K562 (cell line): Measurements from ENCODE around the gene ASRGL1. TPM values are rescaled to one million over a fixed set of nuclear protein-coding genes. Genes with fewer than 3 reads are reported as not detected.
"Not testable (repeated sequence)": the region's sequence is repeated elsewhere in the genome, so short reads cannot be mapped to it uniquely, and the experiment has no call there.

Experiments
- ARNT ChIP-seq, 2 experiments: fragments of 450-650 bp; IDR thresholded peaks; 2 replicates each; pipeline ENCODE4 v1.6.1; 2016; ENCODE audit warnings: mild to moderate bottlenecking in 1 of 2
- DPF2 ChIP-seq: fragments of 450-650 bp; IDR thresholded peaks from 2 replicates; pipeline ENCODE4 v1.6.1; 2016
- EP400 ChIP-seq: fragments of 450-650 bp; IDR thresholded peaks from 2 replicates; pipeline ENCODE4 v1.6.1; 2017; ENCODE audit warnings: antibody characterized with exemption, mild to moderate bottlenecking, moderate library complexity
- FOXA3 ChIP-seq, 2 experiments: fragments of 450-650 bp in 1 of 2; sonication (generic) in 1 of 2; formaldehyde crosslinking; IDR thresholded peaks in 1 of 2; conservative IDR thresholded peaks in 1 of 2; 2 replicates each; pipeline versions ENCODE4 v1.4.0 to v1.8.0; 2020 to 2022; ENCODE audit warnings: mild to moderate bottlenecking in 2 of 2, missing genetic modification reagents in 1 of 2
- GATAD2A ChIP-seq: fragments of 450-650 bp; IDR thresholded peaks from 2 replicates; pipeline ENCODE4 v1.6.1; 2017
- GTF2E2 ChIP-seq: fragments of 200-800 bp; sonication (Bioruptor generic); IDR thresholded peaks from 2 replicates; pipeline ENCODE4 v1.6.1; 2016; ENCODE audit warnings: missing genetic modification characterization, missing compliant biosample characterization
- HDAC3 ChIP-seq: fragments of 450-650 bp; IDR thresholded peaks from 2 replicates; pipeline ENCODE4 v1.6.1; 2018; ENCODE audit warnings: borderline replicate concordance, mild to moderate bottlenecking, moderate library complexity; ENCODE audit not compliant: partially characterized antibody
- ID3 ChIP-seq, 2 experiments: fragments of 250-450 bp in 1 of 2; fragments of 450-650 bp in 1 of 2; sonication (Bioruptor Pico) in 1 of 2; IDR thresholded peaks; 2 replicates each; pipeline versions ENCODE4 v1.6.1 to v1.8.0; 2016 to 2021; ENCODE audit warnings: mild to moderate bottlenecking in 2 of 2, moderate library complexity in 2 of 2, missing compliant biosample characterization in 1 of 2, missing genetic modification characterization in 1 of 2
- L3MBTL2 ChIP-seq: fragments of 450-650 bp; IDR thresholded peaks from 2 replicates; pipeline ENCODE4 v1.6.1; 2016; ENCODE audit warnings: mild to moderate bottlenecking, moderate library complexity
- MAZ ChIP-seq, 2 experiments: fragments of 450-650 bp in 1 of 2; sonication (generic) in 1 of 2; formaldehyde crosslinking; IDR thresholded peaks in 1 of 2; conservative IDR thresholded peaks in 1 of 2; 2 replicates each; pipeline versions ENCODE4 v1.4.0 to v1.5.0; 2020; ENCODE audit warnings: mild to moderate bottlenecking in 1 of 2, missing genetic modification reagents in 1 of 2
- MLLT1 ChIP-seq, 2 experiments: fragments of 450-650 bp; IDR thresholded peaks; 2 replicates each; pipeline ENCODE4 v1.6.1; 2016
- MTA1 ChIP-seq: fragments of 450-650 bp; IDR thresholded peaks from 2 replicates; pipeline ENCODE4 v1.6.1; 2017; ENCODE audit warnings: borderline replicate concordance
- NONO ChIP-seq, 2 experiments: fragments of 200-400 bp in 1 of 2; fragments of 450-650 bp in 1 of 2; formaldehyde crosslinking in 1 of 2; IDR thresholded peaks; 2 replicates each; pipeline ENCODE4 v1.6.1; 2017; ENCODE audit warnings: low read depth in 2 of 2, mild to moderate bottlenecking in 2 of 2, moderate library complexity in 2 of 2, low read length in 1 of 2
- NR4A1 ChIP-seq, 2 experiments: fragments of 250-450 bp in 1 of 2; fragments of 450-650 bp in 1 of 2; sonication (Bioruptor Pico) in 1 of 2; IDR thresholded peaks; 2 replicates each; pipeline versions ENCODE4 v1.4.0 to v1.6.1; 2016 to 2020; ENCODE audit warnings: mild to moderate bottlenecking in 2 of 2, missing compliant biosample characterization in 1 of 2, missing genetic modification characterization in 1 of 2, moderate library complexity in 1 of 2
- RCOR1 ChIP-seq, 2 experiments: IDR thresholded peaks; 2 replicates each; pipeline ENCODE4 v1.6.1; 2012; ENCODE audit warnings: low read depth in 2 of 2, low read length in 2 of 2, borderline replicate concordance in 1 of 2, improper control_type of control experiment in 1 of 2
- SMARCE1 ChIP-seq: fragments of 450-650 bp; IDR thresholded peaks from 2 replicates; pipeline ENCODE4 v1.7.1; 2016; ENCODE audit warnings: mild to moderate bottlenecking
- SPI1 ChIP-seq: IDR thresholded peaks from 2 replicates; pipeline ENCODE4 v1.6.1; 2011; ENCODE audit warnings: low read depth, low read length, control low read depth, borderline replicate concordance
- TAL1 ChIP-seq: fragments of 450-650 bp; IDR thresholded peaks from 2 replicates; pipeline ENCODE4 v1.6.1; 2016; ENCODE audit warnings: mild to moderate bottlenecking
- TFAP4 ChIP-seq: sonication (generic); formaldehyde crosslinking; IDR thresholded peaks from 2 replicates; pipeline ENCODE4 v1.8.0; 2022; ENCODE audit warnings: missing genetic modification reagents, mild to moderate bottlenecking, moderate library complexity, borderline replicate concordance
- ZBTB2 ChIP-seq: fragments of 450-650 bp; IDR thresholded peaks from 2 replicates; pipeline ENCODE4 v1.6.1; 2016; ENCODE audit warnings: antibody characterized with exemption
- ZEB2 ChIP-seq: fragments of 450-650 bp; IDR thresholded peaks from 2 replicates; pipeline ENCODE4 v1.6.1; 2016
- ZNF274 ChIP-seq: IDR thresholded peaks from 2 replicates; pipeline ENCODE4 v1.6.1; 2011; ENCODE audit warnings: low read depth, mild to moderate bottlenecking, low read length, moderate library complexity, borderline replicate concordance
- polyA plus RNA-seq, 8 experiments: library from polyadenylated mRNA; depleted of rRNA in 4 of 8; stranded (reverse) in 5 of 8; unstranded in 3 of 8; fragments of >200 nt; fragmentation: Nextera tagmentation in 2 of 8; fragmentation: Illumina TruSeq in 1 of 8; extraction: Ambion mirVana in 2 of 8; extraction: Trizol in 1 of 8; gene quantifications; 2 replicates each; pipeline versions ENCODE4 v1.2.1 to v1.2.3, GENCODE V29; 2011 to 2014; ENCODE audit warnings: inconsistent platforms in 1 of 8, missing spikeins in 1 of 8
- total RNA-seq, 7 experiments: library from RNA; depleted of rRNA in 6 of 7; stranded (reverse); fragments of >200 nt in 6 of 7; fragmentation: Illumina TruSeq in 2 of 7; extraction: Trizol in 2 of 7; gene quantifications; 2 replicates each; pipeline versions ENCODE4 v1.2.1 to v1.2.3, GENCODE V29; 2011 to 2021; ENCODE audit warnings: low replicate concordance in 1 of 7
- TF ChIP-seq, protein P1 (sequence below): sonication (generic); formaldehyde crosslinking; IDR thresholded peaks from 2 replicates; pipeline ENCODE4 v1.9.0; 2022; ENCODE audit warnings: mild to moderate bottlenecking, missing genetic modification reagents

The ASRGL1 gene
- total and polyA plus RNA-seq, 9 of the 15 experiments (the other 6 are each of a cell fraction or from before 2014, with no cell fraction given), result 3.1 to 23.0 (median 11.2) TPM

DNA sequence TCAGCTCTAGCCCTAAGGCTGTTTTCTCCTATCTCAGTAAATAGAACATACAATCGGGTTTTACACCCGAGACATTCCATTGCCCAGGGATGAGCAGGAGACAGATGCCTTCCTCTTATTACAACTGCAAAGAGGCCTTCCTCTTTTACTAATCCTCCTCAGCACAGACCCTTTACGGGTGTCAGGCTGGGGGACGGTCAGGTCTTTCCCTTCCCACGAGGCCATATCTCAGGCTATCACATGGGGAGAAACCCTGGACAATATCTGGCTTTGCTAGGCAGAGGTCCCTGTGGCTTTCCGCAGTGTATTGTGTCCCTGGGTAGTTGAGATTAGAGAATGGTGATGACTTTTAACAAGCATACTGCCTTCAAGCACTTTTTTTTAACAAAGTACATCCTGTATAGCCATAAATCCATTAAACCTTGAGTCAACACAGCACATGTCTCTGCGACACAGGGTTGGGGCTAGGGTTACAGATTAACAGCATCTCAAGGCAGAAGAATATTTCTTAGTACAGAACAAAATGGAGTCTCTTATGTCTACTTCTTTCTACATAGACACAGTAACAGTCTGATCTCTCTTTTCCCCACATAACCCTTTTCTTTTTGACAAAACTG is 31.7 kb downstream of the ASRGL1 start (continued):
- TF ChIP-seq L3MBTL2 (peak; percentile 62; the same call in 1 of the 2 replicates), TFAP4 (CRISPR knock-in tag) (peak; percentile 70; the same call in 1 of the 2 replicates), ZBTB2 (peak; percentile 29; the same call in 1 of the 2 replicates), MLLT1 (IDR thresholded peaks at IDR 0.05) (peak in 1 of 2 experiments; percentile 85; a peak in 2 of 4 replicates), RCOR1 (IDR thresholded peaks at IDR 0.05; ENCODE audit: borderline replicate concordance in 1 of 2, low read depth in 2 of 2, low read length in 2 of 2) (peak in 1 of 2 experiments; percentile 75; a peak in 2 of 4 replicates), ARNT (IDR thresholded peaks at IDR 0.05) (peak; percentile 35 to 87; a peak in 1 of 4 replicates), MTA1 (peak; percentile 54; the same call in 1 of the 2 replicates), GATAD2A (0 out of 2 replicates have a peak, but pooled peaks have one; percentile 43), SPI1 (peak; percentile 91), HDAC3 (peak; percentile 86), NONO (IDR thresholded peaks at IDR 0.05; ENCODE audit: low read depth in 2 of 2, low read length in 1 of 2) (peak in 1 of 2 experiments; percentile 48; a peak in 2 of 4 replicates), FOXA3 (CRISPR knock-in tag; conservative IDR thresholded peaks at IDR 0.05 in 1 of 2, IDR thresholded peaks at IDR 0.05 in 1 of 2) (peak; percentile 96 to 99), DPF2 (peak; percentile 93), MAZ (CRISPR knock-in tag; conservative IDR thresholded peaks at IDR 0.05 in 1 of 2, IDR thresholded peaks at IDR 0.05 in 1 of 2) (0 out of 4 replicates have a peak, but pooled peaks of 1 of the 2 experiments have one; percentile 57), SMARCE1 (peak; percentile 89), ZNF274 (peak; percentile 56; the same call in 1 of the 2 replicates), NR4A1 (tag; IDR thresholded peaks at IDR 0.05) (peak; percentile 90), TAL1 (peak; percentile 96), ZEB2 (peak; percentile 49; the same call in 1 of the 2 replicates), EP400 (peak; percentile 44; the same call in 1 of the 2 replicates), ID3 (tag; IDR thresholded peaks at IDR 0.05) (peak; percentile 90), GTF2E2 (peak; percentile 31; the same call in 1 of the 2 replicates)
- TF ChIP-seq NR4A1, ID3 (CRISPR knock-in tag; IDR thresholded peaks at IDR 0.05): not testable (repeated sequence)
- TF ChIP-seq, protein P1, sequence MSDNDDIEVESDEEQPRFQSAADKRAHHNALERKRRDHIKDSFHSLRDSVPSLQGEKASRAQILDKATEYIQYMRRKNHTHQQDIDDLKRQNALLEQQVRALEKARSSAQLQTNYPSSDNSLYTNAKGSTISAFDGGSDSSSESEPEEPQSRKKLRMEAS, result peak; percentile 99
